OCI-M2 (cell line): Measurements from ENCODE around the gene AFM.

Source experiments
- DNase-seq: peaks from one replicate; lab custom pipeline; 2025; ENCODE audit not compliant: unreplicated experiment; lab: John Stamatoyannopoulos, UW

AFM gene

GRCh38 chr4:73481358-73481757 lies at the start of gene AFM:
Gene AFM (plus strand): TSS chr4:73481745. CDS start chr4:73481776, 31 bp downstream.
- no peak for DNase-seq

- DNase-seq: no peak
Observed at GRCh38 chr4:73431813-73432168, 49.8 kb upstream of the AFM start.

GRCh38 chr4:73432169-73433000 lies 49.2 kb upstream of the AFM start:
- DNase-seq: no peak

- no peak for DNase-seq
Observed at GRCh38 chr4:73433140-73433539, 48.4 kb upstream of the AFM start.

- DNase-seq: no peak
Observed at GRCh38 chr4:73434311-73434710, 47.2 kb upstream of the AFM start.

- no peak for DNase-seq
Observed at GRCh38 chr4:73435984-73436383, 45.6 kb upstream of the AFM start, which contains the start of gene AFP. Gene AFP (plus strand): TSS chr4:73436221. CDS start chr4:73436263, 42 bp downstream.

- DNase-seq: no peak
Observed at GRCh38 chr4:73436674-73437557, 44.6 kb upstream of the AFM start.

GRCh38 chr4:73437558-73437956 lies 44.0 kb upstream of the AFM start:
- no peak for DNase-seq

- DNase-seq: no peak
Observed at GRCh38 chr4:73438048-73438447, 43.5 kb upstream of the AFM start.

GRCh38 chr4:73438582-73439215 lies 42.8 kb upstream of the AFM start:
- no peak for DNase-seq

GRCh38 chr4:73439445-73439844 lies 42.1 kb upstream of the AFM start:
- no peak for DNase-seq

- DNase-seq: no peak
Observed at GRCh38 chr4:73439991-73440390, 41.6 kb upstream of the AFM start.

- DNase-seq: no peak
Observed at GRCh38 chr4:73440653-73441052, 40.9 kb upstream of the AFM start.

GRCh38 chr4:73442275-73442674 lies 39.3 kb upstream of the AFM start:
- no peak for DNase-seq

- DNase-seq: no peak
Observed at GRCh38 chr4:73443224-73443623, 38.3 kb upstream of the AFM start.

- DNase-seq: no peak
Observed at GRCh38 chr4:73445383-73446335, 35.9 kb upstream of the AFM start.

GRCh38 chr4:73446336-73446938 lies 35.1 kb upstream of the AFM start:
- no peak for DNase-seq

- DNase-seq: no peak
Observed at GRCh38 chr4:73447671-73448070, 33.9 kb upstream of the AFM start.

GRCh38 chr4:73448448-73449203 lies 32.9 kb upstream of the AFM start:
- DNase-seq: no peak
